Endothelial cell of umbilical vein (primary cell): ENCODE measurements around the gene DPH1. TPM values are rescaled to one million over a fixed set of nuclear protein-coding genes. Genes with fewer than 3 reads are reported as not detected.

Experiments
- BruUV-seq: library from RNA; stranded (reverse); fragments of 400-500 nt; replicated peaks from 2 replicates; lab custom pipeline; 2021; lab: Mats Ljungman, UMichigan
- CTCF ChIA-PET: fragments of 300-600, 350-600 bp; sonication (Branson Sonifier 250); formaldehyde crosslinking; loops from one replicate; lab custom pipeline; 2021; ENCODE audit warnings: antibody characterized with exemption, inconsistent platforms; lab: Charles Lee
- POLR2A ChIA-PET: fragments of 300-600, 350-600 bp; sonication (Branson Sonifier 250); formaldehyde crosslinking; loops from one replicate; lab custom pipeline; 2021; ENCODE audit warnings: antibody characterized with exemption, inconsistent platforms; lab: Charles Lee
- DNase-seq: peaks from one replicate; pipeline ENCODE4 v3.0.0-alpha.2; 2011; ENCODE audit warnings: low read depth, low spot score
- FAIRE-seq: peaks from 2 replicates; lab custom pipeline; 2011; peaks lifted over from hg19 to GRCh38; lab: Jason Lieb, UNC
- H2AFZ ChIP-seq: 2 replicates; pipeline ENCODE4 v1.6.0; 2012; ENCODE audit warnings: low read depth, low read length, control low read depth, inconsistent platforms
- H3K27ac ChIP-seq: 2 replicates; pipeline ENCODE4 v1.5.1; 2011; ENCODE audit warnings: low read depth, mild to moderate bottlenecking, control low read depth, low read length, moderate library complexity; ENCODE audit not compliant: insufficient read depth
- H3K27me3 ChIP-seq, 2 experiments: 2 replicates each; pipeline versions ENCODE4 v1.6.0 to v1.6.1; 2011; ENCODE audit warnings: low read length in 2 of 2, mixed read lengths in 1 of 2; ENCODE audit not compliant: control insufficient read depth in 2 of 2, insufficient read depth in 2 of 2
- H3K36me3 ChIP-seq, 2 experiments: 2 replicates in 1 of 2; 3 replicates in 1 of 2; pipeline ENCODE4 v1.5.1; 2011; ENCODE audit warnings: low read length in 2 of 2, mild to moderate bottlenecking in 1 of 2, moderate library complexity in 1 of 2; ENCODE audit not compliant: control insufficient read depth in 2 of 2, insufficient read depth in 2 of 2; ENCODE audit errors: extremely low read depth in 1 of 2
- H3K4me1 ChIP-seq: 3 replicates; pipeline ENCODE4 v1.5.1; 2011; ENCODE audit warnings: mild to moderate bottlenecking, low read length; ENCODE audit not compliant: control insufficient read depth, insufficient read depth; ENCODE audit errors: extremely low read depth
- H3K4me2 ChIP-seq: 2 replicates; pipeline ENCODE4 v1.6.1; 2011; ENCODE audit warnings: low read length, control low read depth, mixed read lengths; ENCODE audit not compliant: insufficient read depth
- H3K4me3 ChIP-seq, 3 experiments: fragments of 200-600 bp in 1 of 3; sonication (generic), shearing (Covaris generic) in 1 of 3; replicated peaks in 1 of 3; 2 replicates each; pipeline ENCODE4 v1.5.1; 2011 to 2016; ENCODE audit warnings: control low read depth in 3 of 3, low read length in 3 of 3, mild to moderate bottlenecking in 2 of 3, inconsistent platforms in 1 of 3, low read depth in 1 of 3, moderate library complexity in 1 of 3; ENCODE audit not compliant: insufficient read depth in 1 of 3
- H3K79me2 ChIP-seq: 2 replicates; pipeline ENCODE4 v1.6.0; 2012; ENCODE audit warnings: low read length, inconsistent platforms; ENCODE audit not compliant: control insufficient read depth, insufficient read depth
- H3K9ac ChIP-seq: replicated peaks from 2 replicates; pipeline ENCODE3; 2011; ENCODE audit warnings: low read length, control low read depth; ENCODE audit not compliant: insufficient read depth; ENCODE audit errors: extremely low read depth
- H3K9me1 ChIP-seq: replicated peaks from 3 replicates; pipeline ENCODE4 v1.6.0; 2011; ENCODE audit warnings: mild to moderate bottlenecking, low read length; ENCODE audit not compliant: control insufficient read depth, insufficient read depth; ENCODE audit errors: extremely low read depth
- H3K9me3 ChIP-seq: replicated peaks from 2 replicates; pipeline ENCODE4 v1.5.1; 2012; ENCODE audit warnings: low read length, inconsistent platforms; ENCODE audit not compliant: control insufficient read depth, insufficient read depth
- H4K20me1 ChIP-seq: replicated peaks from 2 replicates; pipeline ENCODE3; 2011; ENCODE audit warnings: mild to moderate bottlenecking, low read length; ENCODE audit not compliant: control insufficient read depth, insufficient read depth; ENCODE audit errors: extremely low read depth
- CTCF ChIP-seq, 2 donors: IDR thresholded peaks; 1 replicate in 1 of 2; 2 replicates in 1 of 2; pipeline ENCODE4 v1.5.1; 2011; ENCODE audit warnings: low read length in 2 of 2, mild to moderate bottlenecking in 2 of 2, moderate library complexity in 2 of 2, control low read depth in 1 of 2, inconsistent platforms in 1 of 2, low read depth in 1 of 2; ENCODE audit not compliant: insufficient read depth in 1 of 2; ENCODE audit errors: extremely low read depth in 1 of 2
- EZH2 ChIP-seq: IDR thresholded peaks from 2 replicates; pipeline ENCODE4 v1.6.1; 2012; ENCODE audit warnings: borderline replicate concordance, low read depth, mild to moderate bottlenecking, moderate library complexity, low read length, inconsistent platforms; ENCODE audit not compliant: severe bottlenecking
- FOS ChIP-seq: IDR thresholded peaks from 2 replicates; pipeline ENCODE4 v1.6.1; 2011; ENCODE audit warnings: mild to moderate bottlenecking, low read length, moderate library complexity, borderline replicate concordance; ENCODE audit not compliant: insufficient read depth
- GATA2 ChIP-seq: IDR thresholded peaks from 2 replicates; pipeline ENCODE4 v1.7.0; 2011; ENCODE audit warnings: low read depth, mild to moderate bottlenecking, moderate library complexity, mixed read lengths, low read length; ENCODE audit not compliant: insufficient read length, insufficient read depth
- JUN ChIP-seq: IDR thresholded peaks from 2 replicates; pipeline ENCODE4 v1.6.1; 2011; ENCODE audit warnings: borderline replicate concordance, low read depth; ENCODE audit not compliant: insufficient read length, insufficient read depth
- MAX ChIP-seq: IDR thresholded peaks from 2 replicates; pipeline ENCODE4 v1.6.1; 2011; ENCODE audit not compliant: insufficient read depth, insufficient read length
- MYC ChIP-seq: IDR thresholded peaks from one replicate; pipeline ENCODE4 v1.6.1; 2011; ENCODE audit warnings: mild to moderate bottlenecking, low read depth, low read length
- POLR2A ChIP-seq: IDR thresholded peaks from 2 replicates; pipeline ENCODE4 v1.6.1; 2012; ENCODE audit warnings: low read depth, mild to moderate bottlenecking, control low read depth, low read length
- POLR2AphosphoS5 ChIP-seq: IDR thresholded peaks from 2 replicates; pipeline ENCODE4 v1.6.1; 2012; ENCODE audit warnings: low read depth, mild to moderate bottlenecking, control low read depth, low read length, moderate library complexity; ENCODE audit not compliant: insufficient read depth
- dilution Hi-C: fragments of 300-500 bp; cut with MboI; formaldehyde crosslinking; loops from one replicate; pipeline ENCODE4 v1.15.0; 2019; ENCODE audit warnings: low sequenced_read_pairs; ENCODE audit not compliant: extremely low pct_ligation_motif_present
- intact Hi-C: fragments of 100-400 bp; cut with micrococcal nuclease; formaldehyde crosslinking; loops from one replicate; pipeline ENCODE4 v1.10.0; 2022
- polyA plus RNA-seq, 4 experiments: library from polyadenylated mRNA; depleted of rRNA in 3 of 4; stranded (reverse) in 3 of 4; unstranded in 1 of 4; fragments of >200 nt; gene quantifications; 2 replicates each; pipeline versions ENCODE4 v1.2.1 to v1.2.3, GENCODE V29; 2011 to 2012; ENCODE audit warnings: missing spikeins in 1 of 4
- total RNA-seq: library from RNA; stranded (reverse); gene quantifications from 2 replicates; pipeline ENCODE4 v1.2.3, GENCODE V29; 2021

The DPH1 gene
- total and polyA plus RNA-seq, 2 donors (not counting 3 experiments of a cell fraction or from before 2014, with no cell fraction given), result 37.8 to 45.6 TPM

GRCh38 chr17:2067608-2068024, 37.7 kb downstream of the DPH1 start:
- FAIRE-seq, result peak; percentile 75
- H3K9ac ChIP-seq, result peak overlapping the region; percentile 40
- dilution Hi-C loops, result no loop called here
- TF ChIP-seq CTCF (IDR thresholded peaks at IDR 0.05; ENCODE audit: extremely low read depth in 1 of 2, insufficient read depth in 1 of 2, low read depth in 1 of 2, low read length in 2 of 2) (no peak), POLR2A (no peak), EZH2 (no peak), POLR2AphosphoS5 (no peak), FOS (no peak), MAX (no peak), MYC (no peak), GATA2 (no peak), JUN (no peak)
- no TSS peak for BruUV-seq
- intact Hi-C loops, result loop anchor here (1.0 kb wide), 2 partner anchors 105 to 125 kb away; no protein-coding TSS in a partner anchor
- H3K9me1 ChIP-seq, result no peaks in the 10 kb centered on the region
- H3K27me3 ChIP-seq, result no peaks in the 10 kb centered on the region
- ChIA-PET POLR2A (interaction anchor here (1.1 to 1.8 kb wide), 3 partner anchors 9 to 177 kb away, joined by 3 to 4 read pairs (median 4); no protein-coding TSS in a partner anchor), CTCF (interaction anchor here (0.9 to 17.2 kb wide), 10 partner anchors 9 to 177 kb away, joined by 3 to 455 read pairs (median 4); partner anchors contain the start of gene HIC1)
- no peak overlapping the region for H3K4me2 ChIP-seq
- peaks cover 8% of the 10 kb centered on the region for H3K79me2 ChIP-seq
- peak; percentile 84 for DNase-seq
- H4K20me1 ChIP-seq, result no peaks in the 10 kb centered on the region
- peak overlapping the region; percentile 78 for H3K27ac ChIP-seq
- H3K4me3 ChIP-seq, result no peak overlapping the region
- H3K9me3 ChIP-seq, result no peaks in the 10 kb centered on the region
- H3K4me1 ChIP-seq, result peaks cover 71% of the 10 kb centered on the region
- peaks cover 0 to 6% of the 10 kb centered on the region in 2 experiments for H3K36me3 ChIP-seq
- no peak overlapping the region for H2AFZ ChIP-seq
